Measurements from ENCODE around the gene ARVCF. TPM values are rescaled to one million over a fixed set of nuclear protein-coding genes. Genes with fewer than 3 reads are reported as not detected.
A peak's percentile ranks its signal among the peaks of the same experiment; 100 is the strongest.

Gene ARVCF
- total and polyA plus RNA-seq, 9 of the 15 experiments (the other 6 are each of a cell fraction or from before 2014, with no cell fraction given): 0.03 to 97.4 (median 15.6) TPM

- no peak for TF ChIP-seq ZBTB49 (CRISPR knock-in tag; IDR thresholded peaks at IDR 0.05; ENCODE audit: borderline replicate concordance)
- peak; percentile 70 for TF ChIP-seq ETS2 (tag; IDR thresholded peaks at IDR 0.05; ENCODE audit: borderline replicate concordance, poor library complexity, severe bottlenecking)
- no peak for TF ChIP-seq TAF1 (IDR thresholded peaks at IDR 0.05; ENCODE audit: control insufficient read depth, extremely low read depth, insufficient read depth, low read length, severe bottlenecking)
- peak; percentile 45 for TF ChIP-seq ESRRA (IDR thresholded peaks at IDR 0.05; ENCODE audit: borderline replicate concordance, low read depth)
- TF ChIP-seq THRAP3 (IDR thresholded peaks at IDR 0.05; ENCODE audit: borderline replicate concordance): no peak
- TF ChIP-seq CBX5 (IDR thresholded peaks at IDR 0.05; ENCODE audit: borderline replicate concordance, low read depth): no peak
- TF ChIP-seq ATF2 (CRISPR knock-in tag; IDR thresholded peaks at IDR 0.05): no peak
- no peak for TF ChIP-seq CUX1 (CRISPR knock-in tag; IDR thresholded peaks at IDR 0.05)
- TF ChIP-seq JUND (IDR thresholded peaks at IDR 0.05; ENCODE audit: borderline replicate concordance, low read depth, low read length): peak; percentile 47
- TF ChIP-seq JUND (tag; IDR thresholded peaks at IDR 0.05; ENCODE audit: borderline replicate concordance, low read depth, low read length): 0 out of 3 replicates have a peak, but pooled peaks have one; percentile 8
- TF ChIP-seq ZNF197 (CRISPR knock-in tag; IDR thresholded peaks at IDR 0.05; ENCODE audit: low read depth): no peak
- TF ChIP-seq POLR2AphosphoS2 (IDR thresholded peaks at IDR 0.05; ENCODE audit: low read length): no peak
- peak; percentile 72 for TF ChIP-seq ZNF764 (CRISPR knock-in tag; IDR thresholded peaks at IDR 0.05; ENCODE audit: low read depth)
- TF ChIP-seq CAMTA2 (CRISPR knock-in tag; conservative IDR thresholded peaks at IDR 0.05): peak; percentile 96
- TF ChIP-seq ZNF707 (CRISPR knock-in tag; conservative IDR thresholded peaks at IDR 0.05): no peak
These were observed 29.9 kb downstream of the ARVCF start (continued) for GRCh38 chr22:19986410-19987341.

All from K562 (cell line).